Gastroesophageal sphincter (tissue), 3 donors: Measurements from ENCODE around the gene NME4.

ENCODE experiments used
- CTCF ChIP-seq, 4 experiments: fragments of 200-600 bp in 2 of 4; fragments of 450-650 bp in 2 of 4; sonication (generic) in 1 of 4; IDR thresholded peaks; one replicate each; pipeline ENCODE4 v1.5.1; 2017 to 2019; ENCODE audit warnings: antibody characterized with exemption in 4 of 4, mild to moderate bottlenecking in 2 of 4, moderate library complexity in 2 of 4
- EP300 ChIP-seq: sonication (generic); formaldehyde crosslinking; IDR thresholded peaks from one replicate; pipeline ENCODE4 v1.6.1; 2017; ENCODE audit warnings: antibody characterized with exemption, mild to moderate bottlenecking
- POLR2A ChIP-seq, 2 donors: fragments of 450-650 bp; IDR thresholded peaks; one replicate each; pipeline ENCODE4 v1.6.1; 2017; ENCODE audit warnings: antibody characterized with exemption in 2 of 2, mild to moderate bottlenecking in 2 of 2, moderate library complexity in 1 of 2

- TF ChIP-seq CTCF (IDR thresholded peaks at IDR 0.05) (no peak), EP300 (no peak), POLR2A (IDR thresholded peaks at IDR 0.05) (no peak)
Measured at GRCh38 chr16:404971-405486, 8.0 kb downstream of the NME4 start.
